GM18868 (cell line): ENCODE results near the gene CYB561.
A peak's percentile ranks its signal among the peaks of the same experiment; 100 is the strongest.

Experiments used
- ATAC-seq: cut with Tn5 transposase; IDR thresholded peaks from one replicate; pipeline ENCODE4 v1.9.1; 2021; ENCODE audit warnings: mild to moderate bottlenecking, moderate library complexity; ENCODE audit not compliant: unreplicated experiment

CYB561 gene

DNA sequence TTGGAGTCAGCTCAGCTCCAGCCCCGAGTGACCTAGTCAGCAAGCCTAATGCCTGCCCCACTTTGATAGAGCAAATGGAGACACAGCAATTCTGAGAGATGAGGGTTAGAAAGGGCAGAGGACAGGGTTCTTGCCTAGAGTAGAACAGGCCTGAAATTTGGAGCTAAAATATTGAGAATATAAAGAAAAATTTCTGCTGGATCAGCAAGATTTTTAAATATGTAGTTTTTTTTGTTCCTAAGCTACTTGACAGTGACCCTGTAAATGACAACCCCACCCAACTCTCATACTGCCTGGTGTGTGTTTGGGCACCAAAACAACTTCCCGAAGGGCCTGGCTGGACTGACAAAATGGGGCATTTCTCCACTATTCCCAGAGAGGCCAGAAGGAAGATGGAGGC is 26.7 kb downstream of the CYB561 start:
- no peak for ATAC-seq

DNA sequence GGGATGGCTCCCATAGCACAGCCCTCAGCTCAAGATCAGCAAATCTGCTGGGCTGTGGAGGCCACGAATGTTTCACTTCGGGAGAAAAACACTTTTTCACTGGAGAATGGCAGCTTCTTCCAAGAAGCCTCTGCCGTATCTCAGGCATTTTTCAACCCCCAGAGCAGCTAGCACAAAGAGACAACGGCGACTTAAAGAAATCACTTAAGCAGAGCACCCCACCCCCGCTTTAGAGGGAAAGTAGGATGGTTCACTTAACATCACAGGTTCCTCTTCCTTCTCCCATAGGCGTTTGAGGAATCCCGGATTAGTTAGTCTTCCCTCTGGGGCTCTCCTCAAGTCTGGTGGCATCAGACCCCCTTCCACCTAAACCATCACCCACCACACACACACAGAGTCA is 27.6 kb downstream of the CYB561 start:
- no peak for ATAC-seq

DNA sequence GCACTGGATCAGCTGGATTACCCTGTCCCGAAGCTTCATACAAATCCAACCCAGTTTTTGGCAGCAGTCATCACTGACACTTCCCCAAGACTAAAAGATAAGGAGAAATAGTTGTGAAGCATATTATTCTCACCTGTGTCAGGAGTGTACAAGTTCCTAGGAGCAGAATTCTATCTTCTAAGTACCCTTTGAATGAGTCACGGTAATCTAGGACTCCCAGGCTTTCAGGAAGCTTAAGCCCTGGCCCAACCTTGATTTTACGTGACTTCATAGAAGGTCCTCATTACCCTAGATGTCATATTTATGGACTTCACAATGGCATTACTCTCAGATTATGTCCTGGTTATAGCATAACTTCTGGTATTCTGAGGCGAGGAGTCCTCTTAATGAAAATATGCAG is 31.9 kb downstream of the CYB561 start:
- ATAC-seq: no peak

DNA sequence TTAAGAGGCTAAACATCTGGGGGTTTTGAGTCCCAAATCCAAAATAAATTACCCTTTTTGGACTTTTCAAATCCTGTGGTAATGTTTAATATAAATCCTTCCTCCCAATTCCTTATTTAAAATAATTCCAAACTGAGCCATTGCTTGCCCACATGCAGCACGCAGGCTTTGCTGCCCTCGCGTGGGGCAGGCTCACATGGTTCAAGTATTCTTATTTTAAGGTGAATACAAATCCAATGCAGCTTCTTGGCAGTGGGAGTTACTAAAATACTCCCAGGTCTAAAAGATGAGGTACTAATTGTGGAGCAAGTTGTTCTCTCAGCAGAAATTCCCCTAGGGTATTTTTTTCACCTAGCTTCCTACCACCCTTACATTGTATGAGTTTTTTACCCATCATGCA is 33.0 kb downstream of the CYB561 start:
- no peak for ATAC-seq

DNA sequence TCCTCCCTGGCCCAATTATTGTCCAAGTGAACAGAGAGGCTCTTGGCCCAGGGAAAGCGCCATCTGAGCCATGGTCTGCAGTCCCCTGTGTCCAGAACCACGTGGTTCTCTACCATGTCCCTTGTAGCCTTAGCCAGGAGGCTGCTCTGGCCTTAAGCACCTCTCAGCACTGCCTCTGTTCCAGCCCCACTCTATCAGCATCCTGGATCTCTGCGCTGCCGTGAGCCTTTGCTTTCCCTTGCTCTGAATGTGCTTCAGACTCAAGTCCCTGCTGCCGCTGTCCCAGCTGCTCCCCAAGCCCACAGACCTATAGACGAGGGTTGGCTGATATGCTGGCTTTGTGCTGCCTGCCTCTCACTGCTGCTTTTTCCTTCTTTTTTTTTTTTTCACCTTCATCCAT is 33.9 kb downstream of the CYB561 start:
- no peak for ATAC-seq

DNA sequence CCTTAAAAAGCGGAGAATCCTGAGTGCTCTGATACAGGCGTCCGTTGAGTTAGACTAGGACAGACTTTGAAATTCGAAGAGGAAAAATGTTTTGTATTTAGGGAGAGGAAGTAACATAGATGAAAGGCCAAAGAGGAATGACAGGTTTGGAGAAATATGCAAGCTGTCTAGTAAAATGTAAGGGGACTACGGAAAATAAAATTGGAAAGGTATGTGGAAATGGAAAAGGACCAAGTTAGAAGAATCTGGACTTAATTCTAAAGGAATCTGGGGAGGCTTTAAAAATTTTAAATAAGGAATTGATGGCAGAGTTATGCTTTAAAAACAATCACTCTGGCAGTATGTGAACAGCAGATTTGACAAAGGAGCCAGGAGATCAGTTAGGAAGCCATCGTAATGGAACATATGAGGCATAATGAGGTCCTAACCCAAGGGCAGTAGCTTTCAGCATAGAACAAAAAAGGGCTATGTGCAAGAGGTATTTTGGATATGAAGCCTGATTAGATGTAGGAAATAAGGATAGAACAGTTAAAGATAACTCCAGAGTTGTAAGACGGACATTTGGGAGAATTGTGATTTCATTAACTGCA is 38.3 kb downstream of the CYB561 start:
- no peak for ATAC-seq

DNA sequence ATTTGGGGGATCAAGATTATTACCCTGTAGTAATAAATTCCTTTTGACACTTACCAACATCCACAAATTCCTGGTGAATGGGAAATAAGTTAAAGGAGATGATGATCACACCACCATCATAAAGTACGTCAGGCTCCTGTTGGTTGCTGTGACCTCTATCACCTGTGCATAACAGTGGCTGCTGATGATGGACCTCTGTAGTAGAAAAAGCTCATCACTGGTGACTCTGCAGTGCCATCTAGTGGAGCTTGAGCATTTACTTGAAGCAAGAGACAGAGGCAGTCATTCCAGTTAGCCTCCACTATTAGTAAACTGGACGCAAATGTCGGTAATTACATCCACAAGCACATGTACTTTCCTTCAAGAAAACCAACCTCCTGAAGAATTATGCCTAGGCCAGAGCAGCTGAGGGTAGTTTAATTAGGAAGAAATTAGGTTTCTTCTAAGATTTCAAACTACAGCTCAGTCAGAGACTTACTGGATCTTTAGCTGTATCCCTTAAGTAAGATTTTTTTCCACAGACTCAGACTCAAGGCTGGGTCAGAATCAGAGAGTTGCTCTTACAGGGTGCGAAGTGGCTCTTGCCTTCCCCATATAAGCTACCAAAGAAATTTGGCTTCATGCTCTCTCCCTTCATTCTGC is 39.3 kb downstream of the CYB561 start:
- peak; percentile 59 for ATAC-seq

DNA sequence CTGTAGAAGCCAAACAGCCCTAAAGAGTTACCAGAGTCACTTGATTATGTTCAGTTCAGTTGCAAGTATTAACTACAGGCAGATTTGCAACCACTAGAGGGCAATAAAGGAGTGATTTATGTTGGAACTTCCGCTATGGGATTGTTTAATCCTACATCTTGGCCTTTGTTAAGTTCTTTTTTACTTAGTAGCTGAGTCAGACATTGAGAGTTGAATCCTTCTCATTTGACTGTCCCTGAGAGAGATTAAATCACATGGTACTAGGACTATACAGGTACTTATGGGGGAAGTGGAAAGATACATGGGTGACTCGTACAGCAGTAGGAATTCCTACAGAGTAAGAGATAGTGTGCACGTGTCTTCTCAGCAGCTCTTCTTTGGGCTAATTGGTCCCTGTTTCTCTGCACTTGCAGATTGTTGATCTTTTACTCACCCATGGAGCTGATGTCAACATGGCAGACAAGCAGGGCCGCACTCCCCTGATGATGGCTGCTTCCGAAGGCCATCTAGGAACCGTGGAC is 40.3 kb downstream of the CYB561 start:
- ATAC-seq: peak; percentile 51

DNA sequence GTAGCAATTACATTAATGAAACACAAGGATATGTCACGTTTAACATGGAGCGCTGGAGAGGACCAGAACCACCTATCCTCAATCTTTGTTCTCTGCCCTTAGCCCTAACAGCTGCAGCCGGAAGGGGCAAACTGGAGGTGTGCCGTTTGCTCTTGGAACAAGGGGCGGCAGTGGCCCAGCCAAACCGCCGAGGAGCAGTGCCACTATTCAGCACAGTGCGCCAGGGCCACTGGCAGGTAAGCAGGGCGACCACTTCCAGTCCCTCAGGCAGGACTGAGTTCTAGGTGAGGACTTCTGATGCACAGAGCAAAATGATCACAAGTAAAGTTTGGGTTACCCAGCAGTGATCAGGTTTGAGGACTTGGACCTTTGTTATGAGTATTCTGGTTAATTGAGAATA is 41.1 kb downstream of the CYB561 start:
- no peak for ATAC-seq

DNA sequence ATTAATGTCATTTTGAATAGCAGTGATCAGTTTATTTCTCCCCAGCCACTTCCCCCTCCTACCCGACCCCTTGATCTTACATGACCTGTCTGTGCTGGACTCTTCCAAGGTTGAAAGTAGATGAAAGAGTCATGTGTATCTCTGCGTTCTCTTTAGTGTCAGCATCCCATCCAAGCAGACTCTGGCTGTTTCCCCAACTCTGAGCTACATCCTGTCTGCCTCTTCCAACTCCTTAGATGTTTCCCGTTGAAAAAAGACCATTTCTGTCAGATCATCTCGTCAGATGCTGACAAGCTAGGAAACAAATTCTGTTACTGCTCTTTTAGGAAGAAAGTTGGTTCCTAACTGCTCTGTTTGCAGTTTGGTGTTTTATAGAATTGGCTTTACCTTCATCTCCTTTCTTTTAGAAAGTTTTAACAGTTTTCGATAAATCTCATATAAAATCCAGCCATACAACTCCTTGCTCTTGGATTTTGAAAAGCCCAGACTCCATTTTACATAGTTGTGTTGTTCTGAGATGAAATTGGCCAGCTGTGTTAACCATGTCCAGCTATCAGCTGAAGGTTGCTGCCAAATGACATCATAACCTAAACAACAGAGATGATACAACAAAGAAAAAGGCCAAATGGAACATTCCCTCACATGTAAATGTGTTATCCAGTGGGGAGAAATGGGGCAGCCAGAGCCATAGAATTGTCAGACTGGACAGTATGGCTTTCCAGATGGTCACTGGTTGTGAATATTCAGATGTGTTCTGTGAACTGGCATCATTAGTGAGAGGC is 43.5 kb downstream of the CYB561 start:
- ATAC-seq: no peak

DNA sequence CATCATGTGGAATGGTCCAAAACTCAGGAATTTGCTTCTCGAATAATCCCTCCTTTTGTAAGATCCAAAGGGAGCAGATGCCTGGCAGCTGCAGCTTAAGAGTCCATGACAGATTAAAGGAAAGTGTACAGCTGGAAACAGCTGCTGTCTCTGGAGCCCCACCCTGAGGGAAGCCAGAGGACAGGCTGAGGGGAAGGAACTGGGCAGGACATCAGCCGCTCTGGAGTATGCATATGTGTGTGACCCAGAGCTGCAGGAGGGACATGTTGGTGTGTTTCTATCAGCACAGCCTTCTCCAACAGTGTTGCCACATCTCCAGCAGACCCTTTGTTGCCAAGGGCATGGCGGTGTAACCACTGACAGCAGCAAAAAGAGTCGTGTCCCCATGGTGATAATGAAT is 46.2 kb downstream of the CYB561 start:
- no peak for ATAC-seq

DNA sequence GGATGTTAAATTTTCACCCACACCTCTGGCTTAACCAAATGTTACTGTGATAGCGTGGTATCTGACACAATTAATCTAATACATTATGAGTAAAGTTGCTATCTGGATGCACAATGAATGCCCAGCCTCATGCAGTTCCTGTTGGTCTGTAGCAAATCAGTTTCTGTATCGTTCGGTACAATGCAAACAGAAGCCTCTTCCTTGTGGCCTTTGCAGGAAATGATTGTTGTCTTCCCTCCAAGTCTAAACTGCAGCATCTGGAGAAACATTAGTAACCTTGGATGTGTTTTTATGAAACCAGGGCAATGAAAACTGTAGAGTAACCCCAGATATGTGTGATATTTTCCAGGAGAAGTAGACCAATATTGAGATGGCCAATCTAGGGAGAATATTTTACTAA is 46.8 kb downstream of the CYB561 start:
- no peak for ATAC-seq

DNA sequence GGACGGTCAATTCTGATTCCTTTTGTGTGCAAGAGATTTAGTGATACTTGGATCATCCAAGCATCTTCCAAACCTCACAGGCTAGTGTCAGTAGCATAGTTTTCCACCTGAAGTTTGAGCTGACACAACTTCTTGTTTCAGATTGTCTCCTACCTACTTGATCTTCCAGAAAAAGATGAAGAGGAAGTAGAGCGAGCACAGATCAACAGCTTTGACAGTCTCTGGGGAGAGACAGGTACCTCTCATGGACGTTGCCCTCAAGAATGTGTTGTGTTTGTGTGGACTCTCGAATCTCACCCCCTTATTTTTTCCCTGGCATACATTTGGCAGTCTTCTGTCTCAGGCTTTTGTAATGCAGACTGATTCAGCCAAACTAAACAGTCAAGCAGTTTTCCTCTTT is 47.4 kb downstream of the CYB561 start:
- no peak for ATAC-seq

DNA sequence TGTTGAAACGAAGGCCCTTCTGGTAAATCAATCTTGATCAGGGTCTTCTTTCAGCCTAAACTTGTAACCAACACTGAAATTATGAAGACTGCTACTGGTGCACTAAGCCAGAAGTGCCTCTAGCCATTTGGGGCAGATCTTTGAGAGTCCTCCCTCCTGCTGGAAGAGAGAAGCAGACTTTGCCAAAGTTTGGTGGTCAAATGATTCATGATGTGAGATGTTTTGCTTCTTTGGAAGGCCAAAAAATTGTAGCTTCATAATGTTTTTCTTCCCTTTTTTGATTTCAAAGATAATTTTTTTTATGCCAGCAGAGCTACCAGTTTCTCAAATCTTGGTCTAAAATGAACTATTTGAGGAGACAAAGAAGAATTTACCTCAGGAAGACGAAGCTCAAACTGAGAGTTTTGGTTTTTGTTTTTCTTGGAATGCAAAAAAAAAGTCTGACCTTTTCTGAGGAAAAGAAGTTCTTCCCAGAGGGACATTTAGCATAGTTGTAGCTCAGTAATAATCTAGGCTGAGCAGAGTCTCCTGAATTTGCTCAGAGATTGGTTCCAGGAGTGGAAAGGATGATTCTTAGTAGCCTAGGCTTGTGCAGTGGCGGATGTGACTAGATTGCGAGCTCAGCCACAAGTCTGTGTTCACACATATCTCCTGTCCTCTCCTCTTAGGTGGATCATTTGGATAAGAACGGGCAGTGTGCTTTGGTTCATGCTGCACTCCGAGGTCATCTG is 50.9 kb downstream of the CYB561 start:
- ATAC-seq: no peak

DNA sequence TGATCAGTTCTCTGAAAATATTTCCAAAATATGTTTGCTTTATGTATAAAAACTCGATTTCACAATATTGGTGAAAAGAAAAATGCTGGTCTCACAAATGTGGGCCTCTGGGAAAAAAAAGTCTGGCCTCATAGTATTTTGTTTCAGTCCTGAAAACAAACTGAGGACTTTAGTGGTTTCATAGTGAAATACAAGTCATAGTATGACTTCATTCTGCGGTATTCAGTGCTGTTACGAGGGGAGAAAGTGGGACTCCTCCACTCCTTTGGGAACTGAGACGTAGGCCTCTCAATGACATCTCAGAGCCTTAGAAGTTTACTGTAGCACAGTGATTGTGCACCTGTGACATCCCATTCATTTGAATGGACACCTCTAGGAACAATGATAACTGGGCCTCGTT is 56.0 kb downstream of the CYB561 start:
- ATAC-seq: no peak

DNA sequence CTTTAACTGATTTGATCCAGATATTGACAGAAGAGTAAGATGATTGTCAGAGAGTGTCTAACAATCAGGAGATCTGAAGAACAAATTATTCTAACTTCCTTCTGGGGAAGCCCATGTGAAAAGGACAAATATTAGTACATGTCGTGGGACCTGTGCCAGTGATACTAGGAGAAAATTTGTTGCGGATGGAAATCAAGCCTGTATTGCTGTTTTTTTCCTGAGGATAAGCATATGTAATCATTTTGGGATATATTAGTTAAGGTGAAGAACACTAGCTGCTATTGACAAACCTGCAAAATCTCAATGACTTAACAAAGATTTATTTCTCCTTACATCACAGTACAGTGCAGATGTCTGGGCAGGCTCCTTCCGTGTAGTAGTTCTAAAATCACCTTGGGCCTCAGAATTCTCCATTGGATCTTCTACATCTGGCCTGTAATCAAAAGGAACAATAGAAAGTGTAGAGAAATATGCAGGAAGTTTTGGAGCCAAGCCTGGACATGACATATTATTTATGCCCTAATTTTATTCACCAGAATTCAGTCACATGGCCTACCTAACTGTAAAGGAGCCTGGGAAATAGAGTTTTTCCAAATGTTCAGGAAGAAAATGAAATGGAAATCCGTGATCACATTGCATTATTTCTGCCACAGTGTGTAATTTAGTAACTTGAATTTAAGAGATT is 58.3 kb downstream of the CYB561 start:
- ATAC-seq: no peak

DNA sequence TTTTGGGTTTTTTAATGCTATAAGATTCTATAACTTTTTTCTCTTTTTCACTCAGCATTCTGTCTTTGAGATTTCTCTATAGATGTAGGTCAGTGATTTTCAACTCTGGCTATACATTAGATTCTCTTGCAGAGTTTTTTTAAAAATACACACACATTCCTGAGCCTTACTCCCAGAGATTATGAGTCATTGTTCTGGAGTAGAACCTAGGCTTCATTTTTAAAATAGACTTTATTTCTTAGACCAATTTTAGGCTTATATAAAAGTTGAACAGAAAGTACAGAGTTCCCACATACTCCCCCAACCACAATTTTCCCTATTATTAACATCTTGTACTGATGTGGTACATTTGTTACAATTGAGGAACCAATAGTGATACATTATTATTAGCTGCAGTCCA is 63.3 kb downstream of the CYB561 start:
- ATAC-seq: no peak
